NCI-H82 treated with DMSO at 0.1 percent for 48 hours (cell line): ENCODE data around the gene DOCK10.
A peak's percentile ranks its signal among the peaks of the same experiment; 100 is the strongest.

Source experiments
- DNase-seq: peaks from one replicate; lab custom pipeline; 2025; ENCODE audit not compliant: unreplicated experiment; lab: John Stamatoyannopoulos, UW

DOCK10 gene

GRCh38 chr2:224885291-224885690 is 157.0 kb downstream of the DOCK10 start:
- DNase-seq, result no peak

DNA sequence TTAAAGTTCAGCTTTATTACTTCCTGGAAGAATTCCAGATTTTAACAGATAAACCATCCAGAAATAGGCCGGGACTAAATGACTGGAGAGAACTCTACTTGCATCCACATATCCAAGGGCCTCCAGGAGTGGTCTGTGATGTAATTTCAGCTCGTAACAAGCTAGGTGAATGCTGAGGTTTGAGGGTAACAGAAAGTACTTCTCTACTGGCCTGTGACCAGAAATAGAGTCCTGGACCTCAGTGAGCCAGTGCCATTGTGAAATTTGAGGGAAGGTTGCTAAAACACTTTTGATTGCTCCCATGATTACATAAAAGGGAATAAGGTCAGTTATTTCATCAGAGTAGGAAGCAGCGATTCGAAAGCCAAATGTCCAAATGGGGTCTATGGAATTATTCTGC is 158.1 kb downstream of the DOCK10 start:
- DNase-seq, result no peak

GRCh38 chr2:224883700-224884099 is 158.6 kb downstream of the DOCK10 start:
- no peak for DNase-seq

DNA sequence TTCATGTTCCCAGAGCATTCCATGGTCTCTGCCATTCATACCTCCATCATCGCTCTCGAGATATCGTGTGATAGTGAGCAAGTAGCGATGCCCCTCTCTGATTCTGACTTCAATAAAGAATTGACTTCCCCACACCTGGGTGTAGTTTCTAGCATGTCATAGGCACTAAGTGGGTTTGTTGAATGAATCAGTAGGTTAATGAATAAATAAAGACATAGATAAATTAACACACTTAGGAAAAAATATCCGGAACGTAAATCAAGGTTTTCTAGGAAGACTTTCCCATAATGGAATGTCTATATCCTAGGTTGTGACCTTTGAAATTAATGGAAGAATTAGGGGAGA is 159.1 kb downstream of the DOCK10 start:
- DNase-seq, result no peak

DNA sequence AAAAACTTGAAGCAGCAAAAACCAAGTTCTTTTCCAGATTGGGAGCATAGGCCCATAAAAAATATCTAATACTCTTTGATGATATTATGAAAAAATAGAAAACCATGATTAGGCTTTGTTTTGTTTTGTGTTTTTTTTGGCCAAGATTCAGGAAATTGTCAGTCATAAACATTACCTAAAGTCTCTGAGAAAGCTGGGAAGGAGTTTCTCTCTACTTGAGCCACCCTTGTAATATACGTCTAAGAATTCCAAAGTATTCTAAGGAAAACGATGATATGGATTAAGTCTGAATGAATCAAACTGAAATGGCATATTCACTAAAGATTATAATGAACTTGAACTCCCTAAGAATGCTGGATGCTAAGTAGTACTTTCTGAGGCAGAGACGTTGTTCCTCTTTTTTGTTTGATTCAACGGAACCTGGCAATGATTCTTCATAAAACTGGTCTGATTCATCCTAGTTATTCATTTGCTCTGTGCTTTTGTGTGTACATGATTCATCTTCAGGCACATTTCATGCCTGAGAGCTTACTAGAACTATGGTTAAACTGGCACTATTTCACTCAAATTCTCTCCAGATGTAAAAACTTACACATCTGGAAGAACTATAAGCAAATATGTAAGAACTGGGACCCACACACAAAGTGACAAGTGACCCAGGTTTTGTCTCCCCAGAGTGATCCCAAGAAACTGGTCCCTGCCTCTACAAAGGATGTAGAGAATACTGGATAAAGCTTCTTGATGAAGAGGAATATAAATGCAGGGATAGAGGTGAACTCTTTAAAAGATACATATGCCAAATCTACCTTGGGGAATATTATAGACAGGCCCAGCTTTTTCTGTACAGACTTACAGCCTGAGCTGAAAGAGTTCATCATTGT is 159.7 kb downstream of the DOCK10 start:
- no peak for DNase-seq

DNA sequence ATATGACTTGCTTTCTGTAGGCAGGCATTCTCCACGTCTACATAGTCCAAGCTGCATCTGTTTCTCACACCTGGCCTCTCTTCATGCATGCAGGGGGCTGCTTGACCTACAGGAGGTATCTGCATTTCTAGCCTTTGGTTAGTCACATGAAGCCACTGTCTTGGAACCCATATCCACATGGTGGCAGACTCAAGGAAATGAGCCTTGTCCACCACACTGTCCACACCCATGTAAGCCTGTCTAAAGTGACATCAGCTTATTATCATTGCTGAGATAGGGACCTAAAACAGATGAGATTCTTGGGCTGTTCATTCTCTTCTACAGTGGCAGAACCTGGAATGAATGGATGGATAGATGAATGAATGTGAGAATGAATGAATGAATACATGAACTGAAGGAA is 160.4 kb downstream of the DOCK10 start:
- no peak for DNase-seq

DNA sequence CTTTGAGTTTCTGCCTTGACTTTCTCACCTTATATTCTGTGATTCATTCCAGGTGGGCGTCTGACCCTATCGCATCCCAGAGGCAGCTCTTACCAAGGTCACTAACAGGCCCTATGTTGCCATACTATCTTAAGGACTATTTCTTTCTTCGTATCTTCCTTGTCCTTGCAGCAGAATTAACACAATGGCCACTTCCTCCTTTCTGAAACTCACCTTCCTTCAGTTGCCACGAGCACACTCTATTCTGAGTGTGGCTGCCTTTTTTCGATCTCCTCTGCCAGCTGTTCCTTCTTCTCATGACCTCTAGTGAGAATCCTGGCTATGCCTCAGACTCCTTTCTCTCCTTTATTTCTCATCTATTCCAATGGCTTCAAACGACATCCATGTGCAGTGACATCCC is 165.7 kb downstream of the DOCK10 start:
- no peak for DNase-seq

- no peak for DNase-seq
Measured at GRCh38 chr2:224875841-224876240, 166.4 kb downstream of the DOCK10 start.

DNA sequence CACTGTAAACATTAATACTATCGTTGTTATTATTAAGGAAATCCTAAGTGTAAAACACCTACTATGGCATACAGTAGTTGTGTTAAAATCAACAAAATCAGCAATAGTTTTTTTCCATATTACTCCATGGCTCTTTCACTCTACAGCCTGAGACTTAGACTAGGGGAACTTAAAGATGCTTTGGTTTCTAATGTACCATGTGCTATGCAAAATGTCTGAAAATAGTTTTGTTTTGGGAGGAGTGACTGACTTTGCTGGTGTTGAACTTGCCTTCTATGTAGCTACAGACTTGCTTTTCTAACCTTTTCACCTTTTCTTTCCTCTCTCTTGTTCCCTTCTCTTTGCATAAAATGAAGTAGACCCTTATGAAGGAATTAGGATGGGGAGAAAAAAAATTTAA is 167.1 kb downstream of the DOCK10 start:
- DNase-seq, result no peak

DNA sequence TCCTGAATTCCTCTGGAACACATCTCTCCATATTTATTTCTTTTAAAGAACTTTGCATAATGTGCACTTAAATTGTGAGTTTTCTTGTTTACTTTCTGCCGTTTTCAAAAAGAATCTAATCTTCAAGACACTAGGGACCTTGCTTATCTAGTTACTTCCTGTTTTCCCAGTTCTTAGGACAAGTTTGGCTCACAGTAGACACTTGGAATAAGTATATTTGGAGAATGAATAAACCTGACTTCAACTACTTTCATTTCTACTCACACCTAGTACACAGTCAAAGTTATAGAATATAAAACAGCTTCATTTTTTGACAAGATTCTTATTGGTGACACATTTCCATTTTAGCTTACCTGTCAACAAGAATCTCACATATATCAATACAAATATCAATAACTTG is 170.5 kb downstream of the DOCK10 start:
- no peak for DNase-seq

DNA sequence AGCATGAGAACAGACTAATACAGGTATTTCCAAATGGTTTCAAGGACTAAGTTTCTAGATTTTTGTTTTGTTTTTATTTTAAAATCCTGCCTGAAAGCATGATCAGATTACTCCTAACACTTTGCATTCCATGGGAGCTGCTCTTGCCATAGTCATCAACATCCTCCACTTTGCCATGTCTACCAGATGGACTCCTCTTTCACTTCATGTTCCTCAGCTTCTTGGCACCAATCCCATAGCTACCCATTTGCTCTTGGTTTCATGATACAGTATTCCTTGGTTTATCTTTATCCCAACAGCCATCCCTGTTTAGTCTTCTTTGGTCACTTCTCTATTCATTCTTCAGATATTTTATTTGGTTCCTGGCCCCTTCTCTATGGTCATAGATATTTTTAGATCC is 171.9 kb downstream of the DOCK10 start:
- DNase-seq, result no peak

GRCh38 chr2:224869601-224870233 is 172.6 kb downstream of the DOCK10 start:
- no peak for DNase-seq

- DNase-seq, result no peak
Measured at GRCh38 chr2:224865016-224865415, 177.3 kb downstream of the DOCK10 start.

DNA sequence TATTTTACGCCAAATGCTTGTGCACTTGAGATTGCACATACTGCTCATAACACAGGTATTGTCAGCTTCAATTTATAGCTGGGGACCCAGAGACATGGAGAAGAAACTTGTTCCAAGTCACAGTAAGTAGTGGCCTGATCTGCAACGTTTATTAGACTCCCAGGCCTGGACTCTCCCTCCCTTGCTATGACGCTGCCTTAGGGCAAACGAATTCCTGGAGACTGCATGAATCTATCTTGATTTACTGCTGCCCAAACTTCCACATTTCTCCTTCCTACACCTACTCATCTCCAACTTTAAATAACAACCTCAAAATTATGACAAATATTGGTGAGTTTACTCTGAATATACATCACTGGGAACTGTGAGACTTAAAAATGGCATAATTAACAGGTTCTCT is 181.0 kb downstream of the DOCK10 start:
- no peak for DNase-seq

- no peak for DNase-seq
Measured at GRCh38 chr2:224860786-224861185, 181.5 kb downstream of the DOCK10 start.

DNA sequence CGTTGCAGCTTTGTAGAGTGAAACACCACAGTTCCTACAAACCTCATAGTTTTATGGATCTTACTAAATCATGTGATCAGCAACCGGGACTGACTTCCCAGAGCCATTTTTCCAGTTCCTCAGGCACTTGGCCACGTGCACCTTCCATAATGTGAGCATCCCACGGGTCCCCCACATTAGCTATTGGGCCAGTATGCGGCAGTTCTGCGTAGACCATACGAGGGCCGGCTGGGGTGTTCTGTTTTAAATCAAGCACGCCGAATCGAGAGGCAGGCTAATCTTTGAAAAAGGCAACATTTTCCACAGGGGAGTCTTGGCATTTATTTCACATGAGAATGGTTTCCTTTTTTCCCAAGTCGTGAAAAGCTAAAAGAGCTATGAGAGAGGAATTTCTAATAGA is 190.5 kb downstream of the DOCK10 start:
- DNase-seq, result no peak

DNA sequence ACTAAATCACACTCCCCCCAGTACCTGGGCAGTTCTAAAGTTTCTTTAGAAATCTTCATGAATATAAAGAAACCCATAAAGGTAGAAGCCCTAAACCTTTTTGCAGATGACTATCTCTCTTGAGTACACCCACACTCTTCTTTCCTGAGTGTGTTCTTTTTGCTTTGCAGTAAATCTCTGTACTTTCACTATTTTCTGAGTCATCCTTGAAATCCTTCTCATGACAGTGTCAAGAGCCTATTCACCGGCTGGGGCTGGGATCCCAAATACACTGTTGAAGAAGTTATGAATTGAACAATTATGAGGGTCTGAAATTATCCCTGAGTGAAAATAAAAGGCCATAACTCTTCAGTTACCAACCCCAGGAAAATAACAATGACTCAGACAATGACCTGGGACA is 192.2 kb downstream of the DOCK10 start:
- no peak for DNase-seq

GRCh38 chr2:224849264-224849663 is 193.0 kb downstream of the DOCK10 start:
- no peak for DNase-seq

DNA sequence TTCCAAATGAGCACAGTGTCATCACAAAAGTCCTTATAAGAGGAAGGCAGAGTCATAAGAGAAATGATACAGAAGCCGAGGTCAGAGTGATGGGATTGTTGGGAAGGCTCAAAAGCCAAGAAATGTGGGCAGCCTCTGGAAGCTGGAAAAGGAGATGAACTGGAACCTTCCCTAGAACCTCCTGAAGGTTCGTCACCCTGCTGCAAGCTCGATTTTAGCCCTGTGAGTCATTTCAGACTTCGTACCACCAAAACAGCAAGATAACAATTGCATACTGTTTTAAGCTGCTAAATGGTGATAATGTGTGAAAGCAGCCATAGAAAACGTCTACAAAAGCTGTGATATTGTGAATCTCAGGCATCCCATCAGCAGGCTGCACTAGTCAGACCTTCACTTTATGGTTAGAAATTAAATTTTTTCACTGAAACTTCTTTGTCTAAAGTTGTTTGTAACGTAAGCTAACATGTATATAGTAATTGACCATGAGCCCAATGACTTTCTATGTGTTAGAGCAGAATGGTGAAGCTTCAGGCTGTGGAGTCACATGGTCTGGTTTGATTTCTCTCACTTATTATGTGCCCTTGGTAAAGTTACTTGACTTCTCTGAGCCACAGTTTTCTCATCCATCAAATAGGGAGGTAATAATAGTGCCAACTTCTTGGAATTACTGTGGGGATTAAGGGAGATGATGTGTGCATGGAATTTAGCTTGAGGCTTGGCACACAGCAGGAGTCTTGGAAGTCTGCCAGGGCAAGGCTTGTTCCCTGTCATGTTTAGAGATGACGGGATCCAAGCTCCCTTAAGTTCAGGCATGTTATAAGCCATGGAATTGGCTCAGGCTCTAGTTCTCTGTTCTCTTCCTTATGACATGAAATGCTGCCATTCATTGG is 194.1 kb downstream of the DOCK10 start:
- DNase-seq, result peak; percentile 75

DNA sequence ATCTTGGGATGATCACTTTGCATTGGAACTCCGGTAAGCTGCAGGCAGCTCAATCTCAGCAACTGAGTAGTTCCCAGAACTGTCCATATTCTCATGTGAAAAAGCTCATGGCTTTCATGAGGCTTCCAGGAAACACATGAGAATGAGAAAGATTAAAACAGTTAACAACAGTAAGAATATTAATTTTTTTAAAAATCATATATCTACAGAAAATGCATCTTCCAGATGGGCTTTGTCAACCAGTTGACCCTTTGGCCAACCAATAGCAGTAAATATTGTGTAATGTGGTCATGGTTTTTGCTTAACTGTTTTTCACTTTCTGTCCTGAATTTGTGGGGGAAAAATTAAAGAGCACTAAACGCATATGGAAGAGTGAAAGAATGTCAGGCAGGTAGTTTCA is 194.9 kb downstream of the DOCK10 start:
- DNase-seq, result no peak

DNA sequence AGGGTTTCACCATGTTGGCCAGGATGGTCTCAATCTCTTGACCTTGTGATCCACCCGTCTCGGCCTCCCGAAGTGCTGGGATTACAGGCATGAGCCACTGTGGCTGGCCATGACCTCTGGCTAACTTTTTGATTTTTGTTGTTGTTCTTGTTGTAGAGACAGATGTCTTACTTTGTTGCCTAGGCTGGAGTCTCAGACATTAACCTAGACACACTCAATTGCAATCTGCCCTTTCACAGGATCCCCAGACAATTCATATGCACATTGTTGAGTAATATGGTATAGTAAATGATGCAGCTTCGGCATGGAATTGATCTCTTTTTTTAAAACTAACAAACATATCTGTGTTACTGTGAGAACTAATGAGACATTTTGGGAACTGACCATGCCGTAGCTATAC is 195.6 kb downstream of the DOCK10 start:
- no peak for DNase-seq

- no peak for DNase-seq
Measured at GRCh38 chr2:224846161-224846560, 196.1 kb downstream of the DOCK10 start.
